ENCODE data around the gene IGSF6. TPM values are rescaled to one million over a fixed set of nuclear protein-coding genes. Genes with fewer than 3 reads are reported as not detected.
"Not testable (repeated sequence)": the region's sequence is repeated elsewhere in the genome, so short reads cannot be mapped to it uniquely, and the experiment has no call there.

The IGSF6 gene
- total RNA-seq, 6 donors from 2014 or later: 7.0 to 74.0 (median 17.7) TPM

- no peak for DNase-seq
- H3K36me3 ChIP-seq: no peaks in the 10 kb centered on the region
- no peak overlapping the region for H3K4me3 ChIP-seq
- no peaks in the 10 kb centered on the region for H3K4me1 ChIP-seq
- TF ChIP-seq POLR2AphosphoS5 (IDR thresholded peaks at IDR 0.05) (no peak), EP300 (IDR thresholded peaks at IDR 0.05) (no peak)
- ATAC-seq (ENCODE audit: low FRiP score in 2 of 2): no peak
- no peaks in the 10 kb centered on the region for H3K27me3 ChIP-seq
- no peaks in the 10 kb centered on the region for H3K9me3 ChIP-seq
- H3K27ac ChIP-seq: no peak overlapping the region
- 67 to 76% methylated on average over 4 of the region's 4 CpGs for WGBS, 2 donors
These were observed 36.7 kb upstream of the IGSF6 start for GRCh38 chr16:21689107-21689506.

GRCh38 chr16:21685034-21685455, 32.6 kb upstream of the IGSF6 start:
- H3K27me3 ChIP-seq: no peaks in the 10 kb centered on the region
- ATAC-seq (ENCODE audit: low FRiP score in 2 of 2): no peak
- H3K36me3 ChIP-seq: no peaks in the 10 kb centered on the region
- H3K9me3 ChIP-seq: no peaks in the 10 kb centered on the region
- TF ChIP-seq POLR2A (IDR thresholded peaks at IDR 0.05): no peak
- TF ChIP-seq POLR2AphosphoS5 (IDR thresholded peaks at IDR 0.05): no peak
- no peak for TF ChIP-seq CTCF (IDR thresholded peaks at IDR 0.05)
- no peak for TF ChIP-seq EP300 (IDR thresholded peaks at IDR 0.05)
- H3K4me3 ChIP-seq: no peak overlapping the region
- H3K27ac ChIP-seq: no peak overlapping the region
- no peaks in the 10 kb centered on the region for H3K4me1 ChIP-seq
- DNase-seq: peak in 1 of 2 donors; percentile 63
- WGBS, 2 donors: 50 to 52% methylated on average over 9 to 13 of the region's 14 CpGs

GRCh38 chr16:21684199-21684598, 31.8 kb upstream of the IGSF6 start:
- DNase-seq: no peak
- H3K27ac ChIP-seq: no peak overlapping the region
- H3K4me1 ChIP-seq: no peaks in the 10 kb centered on the region
- no peaks in the 10 kb centered on the region for H3K36me3 ChIP-seq
- H3K9me3 ChIP-seq: no peaks in the 10 kb centered on the region
- no peak overlapping the region for H3K4me3 ChIP-seq
- 23 to 28% methylated on average over 5 to 6 of the region's 6 CpGs for WGBS, 2 donors
- H3K27me3 ChIP-seq: no peaks in the 10 kb centered on the region
- peak in 2 of 6 experiments; percentile 12 to 14 for TF ChIP-seq CTCF (IDR thresholded peaks at IDR 0.05)
- no peak for TF ChIP-seq POLR2A (IDR thresholded peaks at IDR 0.05)
- ATAC-seq (ENCODE audit: low FRiP score in 2 of 2): no peak

- WGBS, 2 donors: 64 to 84% methylated on average over 3 of the region's 3 CpGs
- H3K9me3 ChIP-seq: no peaks in the 10 kb centered on the region
- no peak overlapping the region for H3K4me3 ChIP-seq
- H3K27me3 ChIP-seq: no peaks in the 10 kb centered on the region
- no peak for TF ChIP-seq CTCF (IDR thresholded peaks at IDR 0.05)
- no peak for TF ChIP-seq POLR2AphosphoS5 (IDR thresholded peaks at IDR 0.05)
- no peak for TF ChIP-seq EP300 (IDR thresholded peaks at IDR 0.05)
- no peak for TF ChIP-seq POLR2A (IDR thresholded peaks at IDR 0.05)
- no peaks in the 10 kb centered on the region for H3K36me3 ChIP-seq
- DNase-seq (no peak), ATAC-seq (ENCODE audit: low FRiP score in 2 of 2) (no peak)
- H3K27ac ChIP-seq: no peak overlapping the region
- no peaks in the 10 kb centered on the region for H3K4me1 ChIP-seq
These were observed 30.8 kb upstream of the IGSF6 start for GRCh38 chr16:21683184-21683583.

GRCh38 chr16:21680714-21681113, 28.3 kb upstream of the IGSF6 start:
- not testable (repeated sequence) for H3K27ac ChIP-seq; H3K9me3 ChIP-seq; DNase-seq; ATAC-seq (ENCODE audit: low FRiP score in 2 of 2); H3K27me3 ChIP-seq; H3K36me3 ChIP-seq; H3K4me1 ChIP-seq; H3K4me3 ChIP-seq
- 88 to 94% methylated on average over 5 of the region's 5 CpGs for WGBS, 2 donors

- H3K4me3 ChIP-seq; H3K36me3 ChIP-seq; H3K9me3 ChIP-seq; H3K4me1 ChIP-seq; DNase-seq; H3K27ac ChIP-seq; ATAC-seq (ENCODE audit: low FRiP score in 2 of 2); H3K27me3 ChIP-seq: not testable (repeated sequence)
- WGBS, 2 donors: 94 to 95% methylated on average over 4 of the region's 4 CpGs
These were observed 22.0 kb upstream of the IGSF6 start for GRCh38 chr16:21674456-21674855.
